IMR-90 (cell line): Measurements from ENCODE around the gene ZNF735. TPM values are rescaled to one million over a fixed set of nuclear protein-coding genes. Genes with fewer than 3 reads are reported as not detected.

Experiments
- ATAC-seq: fragments of 200-7000 bp; cut with Tn5 transposase; 2 replicates; pipeline ENCODE4 v1.9.1; 2020; ENCODE audit warnings: low read depth, mild to moderate bottlenecking, moderate library complexity
- BruUV-seq: library from RNA; stranded (reverse); fragments of 400-500 nt; replicated peaks from 2 replicates; lab custom pipeline; 2021; lab: Mats Ljungman, UMichigan
- CTCF ChIA-PET: fragments of 300-600 bp; formaldehyde crosslinking; extraction: SDS; loops from one replicate; lab custom pipeline; 2021; ENCODE audit warnings: antibody characterized with exemption; lab: Yijun Ruan, JAX
- POLR2A ChIA-PET: fragments of 300-600 bp; sonication (Branson Sonifier 250); formaldehyde crosslinking; loops from one replicate; lab custom pipeline; 2022; ENCODE audit warnings: antibody characterized with exemption; ENCODE audit not compliant: unreplicated experiment; lab: Charles Lee
- DNase-seq: peaks from one replicate; pipeline ENCODE4 v3.0.0; 2013
- H2AFZ ChIP-seq: replicated peaks from 2 replicates; pipeline ENCODE3; 2013; ENCODE audit warnings: low read length, mild to moderate bottlenecking; ENCODE audit not compliant: poor library complexity
- H2AK5ac ChIP-seq: 2 replicates; pipeline ENCODE4 v1.6.1; 2013; ENCODE audit warnings: low read depth, low read length, inconsistent platforms
- H2AK9ac ChIP-seq: replicated peaks from 2 replicates; pipeline ENCODE3; 2013; ENCODE audit warnings: mild to moderate bottlenecking, low read depth, low read length, moderate library complexity; ENCODE audit not compliant: poor library complexity
- H2BK120ac ChIP-seq: 2 replicates; pipeline ENCODE4 v1.6.1; 2013; ENCODE audit warnings: low read depth, low read length, inconsistent platforms
- H2BK15ac ChIP-seq: 3 replicates; pipeline ENCODE4 v1.6.1; 2013; ENCODE audit warnings: low read depth, low read length, inconsistent platforms
- H2BK20ac ChIP-seq: 2 replicates; pipeline ENCODE4 v1.6.1; 2013; ENCODE audit warnings: low read depth, mild to moderate bottlenecking, inconsistent platforms, low read length, moderate library complexity
- H2BK5ac ChIP-seq: 2 replicates; pipeline ENCODE4 v1.6.1; 2013; ENCODE audit warnings: mild to moderate bottlenecking, low read depth, low read length, inconsistent platforms; ENCODE audit not compliant: poor library complexity, severe bottlenecking
- H3K14ac ChIP-seq: replicated peaks from 2 replicates; pipeline ENCODE4 v1.6.1; 2013; ENCODE audit warnings: low read depth, low read length, inconsistent platforms
- H3K18ac ChIP-seq: 2 replicates; pipeline ENCODE4 v1.6.1; 2013; ENCODE audit warnings: low read depth, low read length, control low read depth
- H3K23ac ChIP-seq: 2 replicates; pipeline ENCODE4 v1.6.1; 2013; ENCODE audit warnings: low read depth, low read length, inconsistent platforms
- H3K27ac ChIP-seq: 2 replicates; pipeline ENCODE4 v1.5.1; 2013; ENCODE audit warnings: mild to moderate bottlenecking, control low read depth, low read length; ENCODE audit not compliant: insufficient read depth
- H3K27me3 ChIP-seq: 2 replicates; pipeline ENCODE4 v1.6.1; 2013; ENCODE audit warnings: low read length; ENCODE audit not compliant: control insufficient read depth, insufficient read depth
- H3K36me3 ChIP-seq: 2 replicates; pipeline ENCODE4 v1.6.1; 2013; ENCODE audit warnings: low read length, mixed read lengths; ENCODE audit not compliant: control insufficient read depth, insufficient read depth
- H3K4ac ChIP-seq: 2 replicates; pipeline ENCODE4 v1.6.1; 2013; ENCODE audit warnings: low read depth, low read length, inconsistent platforms
- H3K4me1 ChIP-seq: 2 replicates; pipeline ENCODE4 v1.6.1; 2013; ENCODE audit warnings: low read length, mixed read lengths; ENCODE audit not compliant: control insufficient read depth, insufficient read depth
- H3K4me2 ChIP-seq: 2 replicates; pipeline ENCODE4 v1.6.1; 2013; ENCODE audit warnings: low read depth, mild to moderate bottlenecking, control low read depth, low read length, moderate library complexity
- H3K4me3 ChIP-seq: 2 replicates; pipeline ENCODE4 v1.5.1; 2013; ENCODE audit warnings: low read depth, mild to moderate bottlenecking, control low read depth, low read length, moderate library complexity; ENCODE audit not compliant: insufficient read depth
- H3K56ac ChIP-seq: 2 replicates; pipeline ENCODE4 v1.6.1; 2013; ENCODE audit warnings: low read length, inconsistent platforms; ENCODE audit not compliant: insufficient read depth; ENCODE audit errors: extremely low read depth
- H3K79me1 ChIP-seq, 2 experiments: 2 replicates each; pipeline ENCODE4 v1.6.1; 2013; ENCODE audit warnings: low read length in 2 of 2, inconsistent platforms in 1 of 2, low read depth in 1 of 2
- H3K9ac ChIP-seq: 2 replicates; pipeline ENCODE4 v1.6.1; 2013; ENCODE audit warnings: low read depth, low read length, control low read depth
- H3K9me1 ChIP-seq: 2 replicates; pipeline ENCODE4 v1.6.1; 2013; ENCODE audit warnings: low read length, inconsistent platforms; ENCODE audit not compliant: insufficient read depth
- H3K9me3 ChIP-seq: 2 replicates; pipeline ENCODE4 v1.6.1; 2013; ENCODE audit warnings: low read length; ENCODE audit not compliant: control insufficient read depth, insufficient read depth
- H4K20me1 ChIP-seq: 2 replicates; pipeline ENCODE4 v1.6.1; 2013; ENCODE audit warnings: low read length, inconsistent platforms; ENCODE audit not compliant: insufficient read depth
- H4K5ac ChIP-seq: 2 replicates; pipeline ENCODE4 v1.6.1; 2013; ENCODE audit warnings: mild to moderate bottlenecking, low read depth, low read length, control low read depth
- H4K8ac ChIP-seq, 2 experiments: 2 replicates each; pipeline ENCODE4 v1.6.1; 2013; ENCODE audit warnings: low read depth in 2 of 2, low read length in 2 of 2, control low read depth in 1 of 2, inconsistent platforms in 1 of 2
- H4K91ac ChIP-seq: 2 replicates; pipeline ENCODE4 v1.6.1; 2013; ENCODE audit warnings: low read depth, low read length, inconsistent platforms; ENCODE audit not compliant: insufficient read depth
- BHLHE40 ChIP-seq: fragments of 150-350 bp; IDR thresholded peaks from 2 replicates; pipeline ENCODE4 v1.6.1; 2016; ENCODE audit warnings: mild to moderate bottlenecking, low read depth, low read length
- CEBPB ChIP-seq: IDR thresholded peaks from 2 replicates; pipeline ENCODE4 v1.6.1; 2012; ENCODE audit warnings: low read depth, low read length, improper control_type of control experiment
- CHD1 ChIP-seq: IDR thresholded peaks from 2 replicates; pipeline ENCODE4 v1.6.1; 2012; ENCODE audit warnings: low read depth, low read length, improper control_type of control experiment
- CTCF ChIP-seq: conservative IDR thresholded peaks from 2 replicates; pipeline ENCODE4 v1.5.1; 2012; ENCODE audit warnings: mild to moderate bottlenecking, low read depth, low read length, improper control_type of control experiment
- FOS ChIP-seq: fragments of 150-350 bp; IDR thresholded peaks from 2 replicates; pipeline ENCODE4 v1.6.1; 2016; ENCODE audit warnings: low read depth, low read length
- MAFK ChIP-seq: IDR thresholded peaks from 2 replicates; pipeline ENCODE4 v1.6.1; 2012; ENCODE audit warnings: low read depth, low read length, improper control_type of control experiment
- MAZ ChIP-seq: IDR thresholded peaks from 2 replicates; pipeline ENCODE4 v1.6.1; 2012; ENCODE audit warnings: low read depth, mild to moderate bottlenecking, low read length, improper control_type of control experiment, moderate library complexity, borderline replicate concordance
- MXI1 ChIP-seq: IDR thresholded peaks from 2 replicates; pipeline ENCODE4 v1.6.1; 2012; ENCODE audit warnings: low read depth, mild to moderate bottlenecking, low read length, moderate library complexity, borderline replicate concordance
- NFE2L2 ChIP-seq: fragments of 150-350 bp; IDR thresholded peaks from 2 replicates; pipeline ENCODE4 v1.6.1; 2016; ENCODE audit warnings: low read depth, mild to moderate bottlenecking, low read length
- POLR2A ChIP-seq: IDR thresholded peaks from 2 replicates; pipeline ENCODE4 v1.6.1; 2012; ENCODE audit warnings: mild to moderate bottlenecking, low read depth, low read length
- RAD21 ChIP-seq: IDR thresholded peaks from 2 replicates; pipeline ENCODE4 v1.6.1; 2012; ENCODE audit warnings: low read length, improper control_type of control experiment
- RCOR1 ChIP-seq: IDR thresholded peaks from 2 replicates; pipeline ENCODE4 v1.6.1; 2012; ENCODE audit warnings: mild to moderate bottlenecking, low read length, improper control_type of control experiment; ENCODE audit not compliant: insufficient replicate concordance
- RFX5 ChIP-seq: IDR thresholded peaks from 2 replicates; pipeline ENCODE4 v1.8.0; 2012; ENCODE audit warnings: low read depth, mild to moderate bottlenecking, low read length, moderate library complexity
- SMC3 ChIP-seq: fragments of 150-350 bp; IDR thresholded peaks from 2 replicates; pipeline ENCODE4 v1.6.1; 2016; ENCODE audit warnings: low read depth, mild to moderate bottlenecking, antibody characterized with exemption, low read length, moderate library complexity
- USF2 ChIP-seq: fragments of 150-350 bp; IDR thresholded peaks from 2 replicates; pipeline ENCODE4 v1.6.1; 2017; ENCODE audit warnings: mild to moderate bottlenecking, antibody characterized with exemption, low read length, low read depth
- WGBS, 2 experiments: methylation state at CpG; one replicate each; pipeline versions ENCODE4 v1.1.5 to v1.1.7; 2013; ENCODE audit warnings: missing lambda C conversion rate in 2 of 2; ENCODE audit not compliant: insufficient read length in 1 of 2; ENCODE audit errors: extremely low coverage in 2 of 2; 5-methylcytosine and 5-hydroxymethylcytosine counted together
- dilution Hi-C: fragments of 300-500 bp; cut with HindIII; formaldehyde crosslinking; loops from one replicate; pipeline ENCODE4 v1.14.3; 2018; ENCODE audit warnings: low sequenced_read_pairs; ENCODE audit not compliant: unreplicated experiment
- in situ Hi-C: fragments of 300-500 bp; cut with MboI; formaldehyde crosslinking; loops from 3 replicates; pipeline ENCODE4 v1.14.3; 2019; ENCODE audit warnings: low sequenced_read_pairs, inconsistent platforms, mixed read lengths
- intact Hi-C: fragments of 100-400 bp; cut with micrococcal nuclease; formaldehyde crosslinking; loops from 2 replicates; pipeline ENCODE4 v1.10.0; 2022
- polyA plus RNA-seq, 3 experiments: library from polyadenylated mRNA; depleted of rRNA; stranded (reverse); fragments of >200 nt; gene quantifications; 2 replicates each; pipeline ENCODE4 v1.2.3, GENCODE V29; 2012; ENCODE audit warnings: low replicate concordance in 1 of 3
- total RNA-seq: library from RNA; depleted of rRNA; stranded (reverse); fragments of >200 nt; gene quantifications from 2 replicates; pipeline ENCODE4 v1.2.3, GENCODE V29; 2012
- TF ChIP-seq, protein P1 (sequence below): fragments of 150-350 bp; IDR thresholded peaks from 2 replicates; pipeline ENCODE4 v1.6.1; 2016; ENCODE audit warnings: low read depth, mild to moderate bottlenecking, low read length, moderate library complexity, borderline replicate concordance

The ZNF735 gene
- total and polyA plus RNA-seq, 2 of the 4 experiments (the other 2 are of a cell fraction) = not detected

- no peak overlapping the region for H2AK5ac ChIP-seq
- H2AFZ ChIP-seq = no peak overlapping the region
- H3K23ac ChIP-seq = no peak overlapping the region
- H3K4me3 ChIP-seq = no peak overlapping the region
- 91% methylated on average over 4 of the region's 13 CpGs; no CpG with 5 or more reads in 1 of the 2 experiments for WGBS, 2 experiments
- H4K8ac ChIP-seq = no peak overlapping the region
- DNase-seq = no peak
- no peak overlapping the region for H2BK15ac ChIP-seq
- no peak overlapping the region for H3K14ac ChIP-seq
- no peaks in the 10 kb centered on the region for H3K36me3 ChIP-seq
- no peak overlapping the region for H4K5ac ChIP-seq
- peaks cover 24% of the 10 kb centered on the region; the same call in 1 of the 2 replicates for H3K9me3 ChIP-seq
- H4K91ac ChIP-seq = no peak overlapping the region
- ATAC-seq = no peak
- no peaks in the 10 kb centered on the region for H4K20me1 ChIP-seq
- H3K27me3 ChIP-seq = no peaks in the 10 kb centered on the region
- no peak overlapping the region for H2BK5ac ChIP-seq
- no peaks in the 10 kb centered on the region for H3K79me1 ChIP-seq
- no peak overlapping the region for H2BK120ac ChIP-seq
- no peaks in the 10 kb centered on the region for H3K9me1 ChIP-seq
- intact Hi-C loops = no loop called here
- ChIA-PET POLR2A (no interaction called here), CTCF (no interaction called here)
- no peak overlapping the region for H2BK20ac ChIP-seq
- no TSS peak for BruUV-seq
- H3K56ac ChIP-seq = no peak overlapping the region
- no peak overlapping the region for H3K18ac ChIP-seq
- H2AK9ac ChIP-seq = no peak overlapping the region
- TF ChIP-seq SMC3 = no peak
- no peak for TF ChIP-seq RCOR1
- no peak for TF ChIP-seq CEBPB
- no peak for TF ChIP-seq BHLHE40
- TF ChIP-seq NFE2L2 = no peak
- TF ChIP-seq MAFK = no peak
- no peak for TF ChIP-seq CHD1
- TF ChIP-seq, protein P1, sequence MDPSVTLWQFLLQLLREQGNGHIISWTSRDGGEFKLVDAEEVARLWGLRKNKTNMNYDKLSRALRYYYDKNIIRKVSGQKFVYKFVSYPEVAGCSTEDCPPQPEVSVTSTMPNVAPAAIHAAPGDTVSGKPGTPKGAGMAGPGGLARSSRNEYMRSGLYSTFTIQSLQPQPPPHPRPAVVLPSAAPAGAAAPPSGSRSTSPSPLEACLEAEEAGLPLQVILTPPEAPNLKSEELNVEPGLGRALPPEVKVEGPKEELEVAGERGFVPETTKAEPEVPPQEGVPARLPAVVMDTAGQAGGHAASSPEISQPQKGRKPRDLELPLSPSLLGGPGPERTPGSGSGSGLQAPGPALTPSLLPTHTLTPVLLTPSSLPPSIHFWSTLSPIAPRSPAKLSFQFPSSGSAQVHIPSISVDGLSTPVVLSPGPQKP = no peak
- no peak for TF ChIP-seq POLR2A
- no peak for TF ChIP-seq MAZ
- no peak for TF ChIP-seq MXI1
- no peak for TF ChIP-seq RAD21
- no peak for TF ChIP-seq FOS
- TF ChIP-seq USF2 = no peak
- no peak for TF ChIP-seq RFX5
- no peak for TF ChIP-seq CTCF
- H3K27ac ChIP-seq = no peak overlapping the region
- in situ Hi-C loops = no loop called here
- H3K4ac ChIP-seq = no peak overlapping the region
- H3K9ac ChIP-seq = no peak overlapping the region
- dilution Hi-C loops = no loop called here
- no peaks in the 10 kb centered on the region for H3K4me1 ChIP-seq
- no peak overlapping the region for H3K4me2 ChIP-seq
These were observed 23.1 kb upstream of the ZNF735 start for GRCh38 chr7:64183827-64184372.
